ENCODE measurements around the gene FHDC1.

DNA sequence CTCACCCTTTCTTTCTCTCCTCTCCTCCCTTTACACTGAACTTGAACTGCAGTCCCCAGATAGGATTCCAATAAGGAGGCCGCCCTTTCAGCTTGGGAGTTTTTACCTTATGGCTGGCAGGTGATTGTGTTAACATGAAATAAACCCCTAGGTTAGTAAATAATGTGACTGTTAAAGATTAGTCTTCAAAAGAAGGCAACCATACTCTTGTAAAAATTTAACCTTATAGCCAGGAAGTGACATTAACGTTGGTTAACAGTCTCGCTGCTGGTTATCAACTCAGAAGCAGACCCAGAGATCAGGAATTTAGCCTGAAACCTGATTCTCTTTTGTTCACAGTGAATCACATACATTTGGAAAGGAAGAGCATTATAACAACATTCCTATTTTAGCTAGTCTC lies 15.2 kb downstream of the FHDC1 start:
- no peak for TF ChIP-seq EZH2phosphoT487 (IDR thresholded peaks at IDR 0.05; ENCODE audit: borderline replicate concordance, low read length)
- no peak for TF ChIP-seq CTCF (conservative IDR thresholded peaks at IDR 0.05; ENCODE audit: low read depth, low read length)
- no peak for TF ChIP-seq EZH2 (IDR thresholded peaks at IDR 0.05; ENCODE audit: low read length, unreplicated experiment)
